Activated T-helper 1 cell treated with Interleukin-2 at 50 U/mL for 16 hours (primary cell): ENCODE results near the gene TGFB1.

Experiments
- DNase-seq: peaks from one replicate; pipeline ENCODE4 v3.0.0-alpha.2; 2020; ENCODE audit warnings: low read depth

Gene TGFB1

GRCh38 chr19:41321204-41321599 is 32.5 kb downstream of the TGFB1 start:
- DNase-seq: no peak

GRCh38 chr19:41320568-41320967 is 33.2 kb downstream of the TGFB1 start:
- no peak for DNase-seq

- no peak for DNase-seq
These were observed 33.6 kb downstream of the TGFB1 start for GRCh38 chr19:41320185-41320518.

GRCh38 chr19:41319500-41320184 is 34.1 kb downstream of the TGFB1 start:
- no peak for DNase-seq

GRCh38 chr19:41318696-41319499 is 34.8 kb downstream of the TGFB1 start:
- DNase-seq: no peak

DNA sequence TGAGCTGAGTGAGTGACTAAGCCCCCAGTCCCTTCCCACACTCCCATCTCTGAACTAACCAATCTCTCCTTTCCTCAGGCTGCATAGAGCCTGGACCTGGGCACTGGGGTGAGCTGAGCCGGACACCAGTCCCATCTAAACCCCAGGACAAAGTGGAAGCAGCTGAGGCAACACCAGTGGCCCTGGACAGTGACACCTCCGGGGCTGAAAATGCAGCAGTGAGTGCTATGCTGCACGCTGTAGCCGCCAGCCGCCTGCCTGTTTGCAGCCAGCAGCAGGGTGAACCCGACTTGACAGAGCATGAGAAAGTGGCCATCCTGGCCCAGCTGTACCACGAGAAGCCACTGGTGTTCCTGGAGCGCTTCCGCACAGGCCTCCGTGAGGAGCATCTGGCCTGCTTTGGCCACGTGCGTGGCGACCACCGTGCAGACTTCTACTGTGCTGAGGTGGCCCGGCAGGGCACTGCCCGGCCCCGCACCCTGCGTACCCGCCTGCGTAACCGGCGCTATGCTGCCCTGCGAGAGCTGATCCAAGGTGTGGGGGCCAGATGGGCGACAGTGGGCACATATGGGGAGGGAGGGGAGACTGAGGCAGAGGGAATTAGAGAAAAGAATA is 37.3 kb downstream of the TGFB1 start:
- DNase-seq: no peak

- no peak for DNase-seq
These were observed 42.1 kb downstream of the TGFB1 start for GRCh38 chr19:41311613-41312012.

DNA sequence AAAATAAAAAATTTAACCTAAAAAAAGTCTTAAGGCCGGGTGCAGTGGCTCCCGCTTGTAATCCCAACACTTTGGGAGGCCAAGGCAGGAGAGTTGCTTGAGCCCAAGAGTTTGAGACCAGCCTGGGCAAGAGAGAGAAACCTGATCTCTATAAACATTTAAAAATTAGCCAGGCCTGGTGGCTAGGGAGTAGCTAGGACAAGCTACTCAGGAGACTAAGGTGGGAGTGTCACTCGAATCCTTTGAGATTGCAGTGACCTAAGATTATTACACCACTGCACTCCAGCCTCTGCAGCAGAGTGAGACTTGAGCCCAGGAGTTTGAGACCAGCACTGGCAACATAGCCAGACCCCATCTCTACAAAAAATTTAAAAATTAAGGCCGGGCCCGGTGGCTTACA is 42.6 kb downstream of the TGFB1 start:
- DNase-seq: no peak

DNA sequence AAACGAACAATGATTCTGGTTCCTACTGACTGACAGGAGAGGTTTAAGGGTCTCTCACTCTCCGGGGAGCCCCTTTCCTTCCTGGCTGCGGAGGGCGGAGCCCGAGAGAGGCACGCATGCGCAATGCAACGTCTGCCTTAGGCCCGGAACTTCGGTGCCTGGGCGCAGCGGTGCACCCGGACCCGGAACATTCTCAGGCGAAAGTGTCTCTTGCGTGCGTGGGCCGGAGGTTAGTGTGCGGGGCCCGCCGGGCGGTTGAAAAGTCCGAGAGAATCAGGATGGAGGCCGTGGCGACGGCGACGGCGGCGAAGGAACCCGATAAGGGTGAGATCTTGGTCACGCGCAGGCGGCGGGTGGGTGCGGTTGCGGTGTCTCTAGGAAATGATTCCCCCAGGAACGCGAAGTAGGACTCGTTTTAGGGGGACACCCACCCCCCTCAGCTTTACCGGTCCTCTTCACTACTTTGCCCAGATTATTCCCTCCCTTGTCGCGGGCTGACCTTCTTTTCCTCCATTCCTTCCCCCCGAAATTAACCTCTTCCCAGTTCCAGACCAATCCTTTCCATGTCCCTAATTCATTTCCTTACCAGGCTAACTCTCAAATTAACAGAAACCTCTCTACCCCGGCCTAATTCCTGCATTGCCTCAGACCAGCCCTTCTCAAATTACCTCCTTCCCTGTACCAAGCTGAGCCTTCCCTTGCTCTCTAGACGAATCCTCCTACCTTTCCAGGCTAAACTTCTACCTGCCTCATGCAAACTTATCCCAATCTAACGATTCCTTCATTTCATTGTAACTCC is 43.5 kb downstream of the TGFB1 start, which contains the start of gene CCDC97:
Gene CCDC97, plus strand, starts transcription at position 140 of the 799 bp plus-strand sequence. Its CDS starts 139 bp downstream, at position 279.
- DNase-seq: peak; percentile 78

- DNase-seq: no peak
These were observed 44.3 kb downstream of the TGFB1 start for GRCh38 chr19:41309180-41310032.

GRCh38 chr19:41308450-41309179 is 45.1 kb downstream of the TGFB1 start:
- peak; percentile 85 for DNase-seq

GRCh38 chr19:41307954-41308449 is 45.7 kb downstream of the TGFB1 start:
- DNase-seq: no peak

DNA sequence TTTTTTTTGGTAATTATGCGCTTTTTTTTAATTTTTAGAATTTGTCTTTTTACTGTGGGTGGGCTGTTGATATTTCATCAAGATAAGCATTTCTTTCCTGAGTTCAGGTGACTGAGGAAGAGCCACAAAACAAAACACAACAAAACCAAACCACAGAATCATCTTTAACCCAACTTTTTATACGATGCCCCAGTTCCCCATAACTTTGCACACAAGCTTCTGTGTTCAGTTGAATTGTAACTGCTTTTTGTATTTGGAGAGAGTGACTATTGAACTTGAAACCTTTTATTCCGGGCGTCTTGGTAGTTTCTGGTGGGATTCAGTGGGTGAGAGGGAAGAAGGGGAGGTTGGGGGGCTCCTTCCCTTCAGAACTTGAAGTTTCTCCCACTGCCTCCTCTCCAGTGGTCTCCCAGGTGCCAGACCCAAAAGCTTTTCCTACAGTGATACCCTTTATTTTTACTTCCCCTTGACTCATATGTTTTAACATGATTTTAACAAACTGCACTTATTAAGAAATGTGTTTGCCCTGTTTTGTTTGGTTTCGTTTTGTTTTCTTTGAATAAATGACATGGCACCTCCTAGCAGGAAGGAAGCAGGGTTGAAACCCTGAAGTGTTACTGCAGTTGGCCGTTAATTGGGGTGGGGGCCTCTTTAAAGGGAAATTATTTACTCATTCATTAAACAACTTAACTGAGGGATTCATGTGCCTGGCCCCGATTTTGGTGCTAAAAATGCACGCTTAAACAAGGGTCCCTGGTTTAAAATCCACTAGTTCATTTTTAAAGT is 46.4 kb downstream of the TGFB1 start:
- DNase-seq: no peak

- DNase-seq: no peak
These were observed 47.6 kb downstream of the TGFB1 start for GRCh38 chr19:41305927-41306793.

DNA sequence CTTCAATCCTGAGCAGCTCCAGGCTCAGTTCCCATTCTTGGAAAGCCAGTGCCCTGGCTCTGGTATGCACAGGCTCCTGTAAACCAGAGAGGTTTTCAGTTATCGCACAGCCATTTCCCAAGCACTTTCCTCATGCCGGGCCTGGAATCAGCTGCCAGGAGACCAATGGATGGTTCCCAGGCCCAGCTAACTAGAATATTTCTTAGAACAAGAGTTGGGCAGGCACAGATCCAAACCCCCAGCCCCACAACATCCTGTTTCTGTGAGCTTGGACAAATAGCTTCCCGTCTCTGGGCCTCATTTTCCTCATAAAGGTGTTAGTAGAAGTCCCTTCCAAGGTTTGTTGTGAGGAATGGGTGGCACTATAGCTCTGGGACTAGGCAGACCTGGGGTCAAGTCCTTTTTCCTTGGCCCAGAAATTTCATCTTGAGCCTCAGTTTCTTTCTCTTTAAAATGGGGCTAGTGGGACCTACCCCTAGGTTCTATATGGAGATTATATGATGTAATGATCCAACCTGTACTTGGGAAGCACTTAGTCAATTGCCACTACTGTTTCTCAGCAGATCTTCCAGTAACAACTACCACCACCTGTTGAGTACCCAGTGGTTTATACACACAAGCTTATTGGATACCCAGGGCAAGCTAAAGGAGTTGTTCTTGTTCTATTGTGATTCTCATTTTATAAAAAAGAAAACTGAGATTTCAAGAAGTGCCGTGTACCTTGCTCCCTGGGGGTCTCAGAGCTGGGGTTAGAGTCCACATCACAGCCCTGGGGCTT is 48.8 kb downstream of the TGFB1 start:
- no peak for DNase-seq

- no peak for DNase-seq
These were observed 49.8 kb downstream of the TGFB1 start for GRCh38 chr19:41303954-41304353.

- DNase-seq: peak; percentile 47
These were observed 50.9 kb downstream of the TGFB1 start for GRCh38 chr19:41302624-41303351.
